GM12878 (cell line): ENCODE measurements around the gene MELTF. TPM values are rescaled to one million over a fixed set of nuclear protein-coding genes. Genes with fewer than 3 reads are reported as not detected.

Source experiments
- ATAC-seq: fragments of 200-7000 bp; cut with Tn5 transposase; 3 replicates; pipeline ENCODE4 v1.9.1; 2020; ENCODE audit warnings: mild to moderate bottlenecking, moderate library complexity
- BruUV-seq: library from RNA; stranded (reverse); fragments of 400-500 nt; replicated peaks from 2 replicates; lab custom pipeline; 2021; lab: Mats Ljungman, UMichigan
- CTCF ChIA-PET: fragments of 300-600 bp; sonication (Branson Sonifier 250); formaldehyde crosslinking; extraction: SDS; loops from one replicate; lab custom pipeline; 2021; ENCODE audit warnings: inconsistent platforms; lab: Yijun Ruan, JAX
- POLR2A ChIA-PET: fragments of 350-600 bp; formaldehyde crosslinking; extraction: SDS; loops from one replicate; lab custom pipeline; 2021; ENCODE audit warnings: inconsistent platforms; lab: Charles Lee
- RAD21 ChIA-PET: fragments of 300-600 bp; sonication (Branson Sonifier 250); formaldehyde crosslinking; loops from one replicate; lab custom pipeline; 2023; ENCODE audit warnings: antibody characterized with exemption; ENCODE audit not compliant: unreplicated experiment; lab: Charles Lee
- SMC1A ChIA-PET: fragments of 300-600 bp; sonication (Branson Sonifier 250); formaldehyde crosslinking; loops from one replicate; lab custom pipeline; 2023; ENCODE audit not compliant: unreplicated experiment, uncharacterized antibody; lab: Charles Lee
- DNase-seq: peaks from one replicate; pipeline ENCODE4 v3.0.0-alpha.2; 2011; ENCODE audit warnings: low read depth, low spot score
- FAIRE-seq: peaks from 3 replicates; lab custom pipeline; 2011; peaks lifted over from hg19 to GRCh38; lab: Jason Lieb, UNC
- H2AFZ ChIP-seq: 2 replicates; pipeline ENCODE4 v1.6.0; 2011; ENCODE audit warnings: low read depth, low read length, control low read depth; ENCODE audit not compliant: control insufficient read depth
- H3K27ac ChIP-seq: 2 replicates; pipeline ENCODE4 v1.5.1; 2011; ENCODE audit warnings: control low read depth; ENCODE audit not compliant: control insufficient read depth, insufficient read depth
- H3K27me3 ChIP-seq, 2 experiments: replicated peaks in 1 of 2; 2 replicates each; pipeline versions ENCODE4 v1.6.0 to v1.6.1; 2011; ENCODE audit warnings: low read length in 1 of 2; ENCODE audit not compliant: control insufficient read depth in 2 of 2, insufficient read depth in 2 of 2
- H3K36me3 ChIP-seq, 2 experiments: 2 replicates each; pipeline ENCODE4 v1.5.1; 2011; ENCODE audit warnings: low read length in 1 of 2; ENCODE audit not compliant: control insufficient read depth in 2 of 2, insufficient read depth in 2 of 2
- H3K4me1 ChIP-seq: 2 replicates; pipeline ENCODE4 v1.6.1; 2011; ENCODE audit warnings: mild to moderate bottlenecking, low read length, moderate library complexity, mixed read lengths; ENCODE audit not compliant: control insufficient read depth, insufficient read depth
- H3K4me2 ChIP-seq: 2 replicates; pipeline ENCODE4 v1.6.0; 2011; ENCODE audit warnings: control low read depth; ENCODE audit not compliant: control insufficient read depth, insufficient read depth
- H3K4me3 ChIP-seq: fragments of 200-600 bp; sonication (generic); 2 replicates; pipeline ENCODE4 v1.5.1; 2016
- H3K79me2 ChIP-seq: 2 replicates; pipeline ENCODE4 v1.6.0; 2011; ENCODE audit warnings: low read length; ENCODE audit not compliant: control insufficient read depth, insufficient read depth
- H3K9ac ChIP-seq: 2 replicates; pipeline ENCODE4 v1.8.0; 2011; ENCODE audit warnings: low read length, control low read depth, mixed read lengths; ENCODE audit not compliant: control insufficient read depth, insufficient read depth
- H3K9me3 ChIP-seq: replicated peaks from 3 replicates; pipeline ENCODE4 v1.5.1; 2011; ENCODE audit warnings: mild to moderate bottlenecking, low read length; ENCODE audit not compliant: control insufficient read depth, insufficient read depth
- H4K20me1 ChIP-seq: 2 replicates; pipeline ENCODE4 v1.6.0; 2011; ENCODE audit not compliant: control insufficient read depth, insufficient read depth
- CHD2 ChIP-seq: IDR thresholded peaks from 2 replicates; pipeline ENCODE4 v1.6.1; 2011; ENCODE audit warnings: low read depth, low read length, improper control_type of control experiment, borderline replicate concordance
- CHD4 ChIP-seq: fragments of 200-600 bp; sonication (generic); IDR thresholded peaks from 2 replicates; pipeline ENCODE4 v1.6.1; 2016; ENCODE audit warnings: mild to moderate bottlenecking
- HCFC1 ChIP-seq: fragments of 150-350 bp; IDR thresholded peaks from 2 replicates; pipeline ENCODE4 v1.6.1; 2014; ENCODE audit warnings: low read length
- MYB ChIP-seq: fragments of 150-350 bp; IDR thresholded peaks from 2 replicates; pipeline ENCODE4 v1.6.1; 2014; ENCODE audit warnings: mild to moderate bottlenecking, low read depth, low read length, borderline replicate concordance
- NFYB ChIP-seq: IDR thresholded peaks from 2 replicates; pipeline ENCODE4 v1.6.1; 2011; ENCODE audit warnings: low read depth, mild to moderate bottlenecking, low read length, improper control_type of control experiment, moderate library complexity; ENCODE audit not compliant: insufficient read depth
- POLR2AphosphoS5 ChIP-seq: IDR thresholded peaks from 2 replicates; pipeline ENCODE4 v1.6.1; 2011; ENCODE audit warnings: mild to moderate bottlenecking, low read length, inconsistent platforms
- RCOR1 ChIP-seq: conservative IDR thresholded peaks from 2 replicates; pipeline ENCODE4 v1.6.1; 2012; ENCODE audit warnings: low read depth, low read length, improper control_type of control experiment
- SRF ChIP-seq, 2 experiments: IDR thresholded peaks; 2 replicates each; pipeline ENCODE4 v1.6.1; 2011; ENCODE audit warnings: low read depth in 2 of 2, low read length in 2 of 2, mild to moderate bottlenecking in 1 of 2, moderate library complexity in 1 of 2
- TCF12 ChIP-seq: IDR thresholded peaks from 2 replicates; pipeline ENCODE4 v1.6.1; 2011; ENCODE audit warnings: low read depth, mild to moderate bottlenecking, low read length
- ZNF217 ChIP-seq: fragments of 450-650 bp; IDR thresholded peaks from 2 replicates; pipeline ENCODE4 v1.6.1; 2017; ENCODE audit warnings: antibody characterized with exemption, mild to moderate bottlenecking
- ZNF384 ChIP-seq: IDR thresholded peaks from 2 replicates; pipeline ENCODE4 v1.6.1; 2012; ENCODE audit warnings: low read depth, mild to moderate bottlenecking, low read length, improper control_type of control experiment, borderline replicate concordance
- WGBS: methylation state at CpG from one replicate; pipeline ENCODE4 v1.1.6; 2016; ENCODE audit warnings: low lambda C conversion rate; ENCODE audit not compliant: insufficient replicate concordance, insufficient coverage; ENCODE audit errors: missing lambda C conversion rate; 5-methylcytosine and 5-hydroxymethylcytosine counted together
- in situ Hi-C: fragments of 300-500 bp; cut with MboI; formaldehyde crosslinking; loops from 9 replicates; pipeline ENCODE4 v1.14.3; 2018; ENCODE audit warnings: mixed read lengths
- intact Hi-C: fragments of 100-400 bp; cut with micrococcal nuclease; formaldehyde crosslinking; loops from one replicate; pipeline ENCODE4 v1.14.2; 2022; ENCODE audit not compliant: unreplicated experiment
- polyA plus RNA-seq, 11 experiments: library from polyadenylated mRNA; depleted of rRNA in 4 of 11; unstranded in 6 of 11; stranded (reverse) in 5 of 11; fragments of >200 nt; fragmentation: Nextera tagmentation in 4 of 11; fragmentation: Illumina TruSeq in 1 of 11; extraction: Ambion mirVana in 4 of 11; extraction: Trizol in 1 of 11; gene quantifications; 1 replicate in 1 of 11; 2 replicates in 10 of 11; pipeline versions ENCODE4 v1.2.1 to v1.2.3, GENCODE V29; 2011 to 2016; ENCODE audit warnings: inconsistent platforms in 2 of 11, missing spikeins in 2 of 11, low read depth in 1 of 11
- total RNA-seq, 4 experiments: library from RNA; depleted of rRNA in 3 of 4; stranded (reverse); fragments of >200 nt in 3 of 4; fragmentation: Illumina TruSeq in 1 of 4; extraction: Trizol in 1 of 4; gene quantifications; 2 replicates each; pipeline versions ENCODE4 v1.2.1 to v1.2.3, GENCODE V29; 2013 to 2021
- TF ChIP-seq, protein P1 (sequence below): fragments of 450-650 bp; IDR thresholded peaks from 2 replicates; pipeline ENCODE4 v1.6.1; 2016; ENCODE audit warnings: mild to moderate bottlenecking, moderate library complexity, borderline replicate concordance
- TF ChIP-seq, protein P2 (sequence below): fragments of 150-350 bp; IDR thresholded peaks from 2 replicates; pipeline ENCODE4 v1.6.1; 2014; ENCODE audit warnings: mild to moderate bottlenecking, low read depth, low read length

The MELTF gene
- total and polyA plus RNA-seq, 10 of the 15 experiments (the other 5 are each of a cell fraction or from before 2014, with no cell fraction given), result 0.55 to 49.1 (median 11.1) TPM

DNA sequence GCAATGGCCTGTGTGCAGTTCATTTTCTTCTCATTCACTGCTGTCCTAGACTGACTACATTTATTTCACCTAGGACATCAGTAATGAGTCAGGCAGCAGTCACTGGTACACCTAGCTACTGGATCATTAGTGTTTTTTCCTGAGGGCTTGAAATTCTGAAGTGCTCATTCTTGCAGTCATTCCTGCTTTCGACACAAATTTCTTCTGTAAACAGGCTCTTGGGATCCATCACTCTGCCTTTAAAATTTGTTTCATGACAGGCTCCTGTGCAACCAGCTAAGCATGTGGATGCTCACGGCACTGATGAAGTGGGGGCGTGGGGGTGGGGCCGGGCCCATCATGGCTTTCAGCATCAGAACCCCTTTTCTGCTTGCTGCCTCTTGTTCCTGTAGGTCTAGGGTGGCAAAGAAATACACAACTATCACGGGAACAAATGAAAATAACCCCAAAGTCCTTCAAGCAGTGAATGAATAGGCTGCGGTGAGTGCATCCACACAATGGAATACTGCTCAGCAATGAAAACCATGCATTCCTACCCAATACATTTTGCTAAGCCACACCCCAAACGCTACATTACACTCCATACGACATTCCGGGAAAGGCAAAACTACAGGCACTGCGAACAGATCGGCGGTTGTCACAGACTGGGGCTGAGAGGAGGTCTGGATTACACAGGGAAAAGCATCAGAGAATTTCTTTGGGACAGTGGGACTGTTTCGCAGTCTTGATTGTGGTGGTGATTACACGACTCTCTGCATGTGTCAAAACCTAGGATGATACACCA lies 9.3 kb upstream of the MELTF start:
- ChIA-PET POLR2A (no interaction called here), CTCF (interaction anchor here (1.0 to 1.7 kb wide), 3 partner anchors 9 to 165 kb away, joined by 3 to 5 read pairs (median 4); partner anchors contain the start of gene MELTF), RAD21 (no interaction called here), SMC1A (no interaction called here)
- Histone ChIP-seq H3K4me3 (no peak overlapping the region), H3K27me3 (no peaks in the 10 kb centered on the region), H3K4me1 (no peaks in the 10 kb centered on the region), H3K36me3 (peaks cover 0 to 4% of the 10 kb centered on the region in 2 experiments; a peak in 2 of 4 replicates), H3K9me3 (no peaks in the 10 kb centered on the region), H3K4me2 (no peak overlapping the region), H4K20me1 (no peaks in the 10 kb centered on the region), H2AFZ (no peak overlapping the region), H3K9ac (no peak overlapping the region), H3K27ac (no peak overlapping the region), H3K79me2 (no peaks in the 10 kb centered on the region)
- no peak for DNase-seq
- TF ChIP-seq CHD4 (no peak), ZNF217 (no peak), MYB (no peak), SRF (IDR thresholded peaks at IDR 0.05; ENCODE audit: low read depth in 2 of 2, low read length in 2 of 2) (no peak), TCF12 (no peak), HCFC1 (no peak), ZNF384 (no peak), POLR2AphosphoS5 (no peak), NFYB (no peak), RCOR1 (no peak), CHD2 (no peak)
- TF ChIP-seq, protein P1, sequence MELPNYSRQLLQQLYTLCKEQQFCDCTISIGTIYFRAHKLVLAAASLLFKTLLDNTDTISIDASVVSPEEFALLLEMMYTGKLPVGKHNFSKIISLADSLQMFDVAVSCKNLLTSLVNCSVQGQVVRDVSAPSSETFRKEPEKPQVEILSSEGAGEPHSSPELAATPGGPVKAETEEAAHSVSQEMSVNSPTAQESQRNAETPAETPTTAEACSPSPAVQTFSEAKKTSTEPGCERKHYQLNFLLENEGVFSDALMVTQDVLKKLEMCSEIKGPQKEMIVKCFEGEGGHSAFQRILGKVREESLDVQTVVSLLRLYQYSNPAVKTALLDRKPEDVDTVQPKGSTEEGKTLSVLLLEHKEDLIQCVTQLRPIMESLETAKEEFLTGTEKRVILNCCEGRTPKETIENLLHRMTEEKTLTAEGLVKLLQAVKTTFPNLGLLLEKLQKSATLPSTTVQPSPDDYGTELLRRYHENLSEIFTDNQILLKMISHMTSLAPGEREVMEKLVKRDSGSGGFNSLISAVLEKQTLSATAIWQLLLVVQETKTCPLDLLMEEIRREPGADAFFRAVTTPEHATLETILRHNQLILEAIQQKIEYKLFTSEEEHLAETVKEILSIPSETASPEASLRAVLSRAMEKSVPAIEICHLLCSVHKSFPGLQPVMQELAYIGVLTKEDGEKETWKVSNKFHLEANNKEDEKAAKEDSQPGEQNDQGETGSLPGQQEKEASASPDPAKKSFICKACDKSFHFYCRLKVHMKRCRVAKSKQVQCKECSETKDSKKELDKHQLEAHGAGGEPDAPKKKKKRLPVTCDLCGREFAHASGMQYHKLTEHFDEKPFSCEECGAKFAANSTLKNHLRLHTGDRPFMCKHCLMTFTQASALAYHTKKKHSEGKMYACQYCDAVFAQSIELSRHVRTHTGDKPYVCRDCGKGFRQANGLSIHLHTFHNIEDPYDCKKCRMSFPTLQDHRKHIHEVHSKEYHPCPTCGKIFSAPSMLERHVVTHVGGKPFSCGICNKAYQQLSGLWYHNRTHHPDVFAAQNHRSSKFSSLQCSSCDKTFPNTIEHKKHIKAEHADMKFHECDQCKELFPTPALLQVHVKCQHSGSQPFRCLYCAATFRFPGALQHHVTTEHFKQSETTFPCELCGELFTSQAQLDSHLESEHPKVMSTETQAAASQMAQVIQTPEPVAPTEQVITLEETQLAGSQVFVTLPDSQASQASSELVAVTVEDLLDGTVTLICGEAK, result no peak
- TF ChIP-seq, protein P2, sequence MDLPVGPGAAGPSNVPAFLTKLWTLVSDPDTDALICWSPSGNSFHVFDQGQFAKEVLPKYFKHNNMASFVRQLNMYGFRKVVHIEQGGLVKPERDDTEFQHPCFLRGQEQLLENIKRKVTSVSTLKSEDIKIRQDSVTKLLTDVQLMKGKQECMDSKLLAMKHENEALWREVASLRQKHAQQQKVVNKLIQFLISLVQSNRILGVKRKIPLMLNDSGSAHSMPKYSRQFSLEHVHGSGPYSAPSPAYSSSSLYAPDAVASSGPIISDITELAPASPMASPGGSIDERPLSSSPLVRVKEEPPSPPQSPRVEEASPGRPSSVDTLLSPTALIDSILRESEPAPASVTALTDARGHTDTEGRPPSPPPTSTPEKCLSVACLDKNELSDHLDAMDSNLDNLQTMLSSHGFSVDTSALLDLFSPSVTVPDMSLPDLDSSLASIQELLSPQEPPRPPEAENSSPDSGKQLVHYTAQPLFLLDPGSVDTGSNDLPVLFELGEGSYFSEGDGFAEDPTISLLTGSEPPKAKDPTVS, result no peak
- no peak for FAIRE-seq
- intact Hi-C loops, result no loop called here
- no TSS peak for BruUV-seq
- 86% methylated on average over 14 of the region's 14 CpGs for WGBS
- ATAC-seq, result no peak
- in situ Hi-C loops, result no loop called here
